ENCODE measurements around the gene LSAMP.

LSAMP gene

DNA sequence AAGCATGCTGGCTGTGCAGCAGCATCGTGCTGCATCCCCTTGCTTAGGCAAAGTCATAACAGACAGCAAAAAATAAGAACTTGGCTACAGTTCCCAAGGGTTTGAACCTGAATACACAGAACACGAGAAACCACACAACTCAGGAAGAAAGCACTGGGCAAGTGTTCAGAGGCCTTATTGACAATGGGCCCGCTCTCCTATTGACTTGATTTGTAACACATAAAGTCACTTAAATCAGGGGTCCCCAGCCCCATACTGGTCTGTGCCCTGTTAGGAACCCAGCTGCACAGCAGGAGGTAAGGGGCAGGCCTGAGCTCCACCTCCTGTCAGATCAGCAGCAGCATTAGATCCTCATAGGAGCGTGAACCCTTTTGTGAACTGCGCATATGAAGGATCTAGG is 145.1 kb downstream of the LSAMP start:
- H3K4me3 ChIP-seq (ENCODE audit: control insufficient read depth, low read depth, low read length) = no peak overlapping the region
- no peak for DNase-seq (ENCODE audit: low read depth)
- TF ChIP-seq, protein P1, sequence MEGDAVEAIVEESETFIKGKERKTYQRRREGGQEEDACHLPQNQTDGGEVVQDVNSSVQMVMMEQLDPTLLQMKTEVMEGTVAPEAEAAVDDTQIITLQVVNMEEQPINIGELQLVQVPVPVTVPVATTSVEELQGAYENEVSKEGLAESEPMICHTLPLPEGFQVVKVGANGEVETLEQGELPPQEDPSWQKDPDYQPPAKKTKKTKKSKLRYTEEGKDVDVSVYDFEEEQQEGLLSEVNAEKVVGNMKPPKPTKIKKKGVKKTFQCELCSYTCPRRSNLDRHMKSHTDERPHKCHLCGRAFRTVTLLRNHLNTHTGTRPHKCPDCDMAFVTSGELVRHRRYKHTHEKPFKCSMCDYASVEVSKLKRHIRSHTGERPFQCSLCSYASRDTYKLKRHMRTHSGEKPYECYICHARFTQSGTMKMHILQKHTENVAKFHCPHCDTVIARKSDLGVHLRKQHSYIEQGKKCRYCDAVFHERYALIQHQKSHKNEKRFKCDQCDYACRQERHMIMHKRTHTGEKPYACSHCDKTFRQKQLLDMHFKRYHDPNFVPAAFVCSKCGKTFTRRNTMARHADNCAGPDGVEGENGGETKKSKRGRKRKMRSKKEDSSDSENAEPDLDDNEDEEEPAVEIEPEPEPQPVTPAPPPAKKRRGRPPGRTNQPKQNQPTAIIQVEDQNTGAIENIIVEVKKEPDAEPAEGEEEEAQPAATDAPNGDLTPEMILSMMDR (IDR thresholded peaks at IDR 0.05; ENCODE audit: control insufficient read depth, insufficient read depth, low read depth, low read length, missing control alignments) = no peak

DNA sequence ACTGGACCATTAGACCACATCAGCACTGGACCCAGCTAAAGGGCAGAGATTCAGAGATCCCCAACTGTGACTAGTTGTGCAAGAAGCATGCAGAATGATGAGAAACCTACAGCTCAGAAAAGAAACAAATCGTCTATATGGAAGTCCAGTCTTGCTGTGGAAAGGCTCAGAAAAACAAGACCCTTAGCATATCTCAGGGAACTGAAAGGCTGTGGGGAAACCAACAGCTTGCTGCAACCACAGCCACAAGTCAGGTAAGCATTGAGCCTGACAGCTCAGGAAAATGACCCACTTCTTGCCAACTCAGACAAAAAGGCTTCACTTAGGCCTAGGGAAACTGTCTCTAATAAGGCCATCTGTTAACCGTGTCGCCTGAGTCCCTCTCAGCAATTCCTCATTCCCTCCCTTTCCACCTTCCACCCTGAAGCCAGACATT is 145.6 kb downstream of the LSAMP start:
- TF ChIP-seq, protein P1 (IDR thresholded peaks at IDR 0.05; ENCODE audit: control insufficient read depth, insufficient read depth, low read depth, low read length, missing control alignments) = no peak
- no peak overlapping the region for H3K4me3 ChIP-seq (ENCODE audit: control insufficient read depth, low read depth, low read length)
- DNase-seq (ENCODE audit: low read depth) = no peak

DNA sequence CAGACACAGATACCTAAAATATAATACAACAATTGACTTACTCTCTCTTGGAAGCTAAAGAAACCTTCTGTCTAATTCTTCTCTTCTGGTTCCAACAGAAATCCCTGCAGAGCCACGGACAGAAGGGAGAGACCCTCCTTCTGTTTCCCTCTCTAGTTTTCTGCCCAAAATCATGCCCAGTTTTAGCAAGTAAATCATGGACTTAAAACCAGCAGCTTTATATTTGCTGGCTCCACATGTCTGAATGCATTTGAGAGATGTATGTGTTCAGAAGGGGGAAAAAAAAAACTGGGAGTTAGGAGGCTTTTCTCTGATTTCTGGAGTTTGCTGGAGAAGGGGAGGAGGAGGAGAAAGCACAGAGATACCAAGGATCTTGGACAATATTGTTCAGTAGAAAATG is 147.1 kb downstream of the LSAMP start:
- H3K4me3 ChIP-seq (ENCODE audit: control insufficient read depth, low read depth, low read length) = no peak overlapping the region
- TF ChIP-seq, protein P1 (IDR thresholded peaks at IDR 0.05; ENCODE audit: control insufficient read depth, insufficient read depth, low read depth, low read length, missing control alignments) = no peak
- DNase-seq (ENCODE audit: low read depth) = no peak

DNA sequence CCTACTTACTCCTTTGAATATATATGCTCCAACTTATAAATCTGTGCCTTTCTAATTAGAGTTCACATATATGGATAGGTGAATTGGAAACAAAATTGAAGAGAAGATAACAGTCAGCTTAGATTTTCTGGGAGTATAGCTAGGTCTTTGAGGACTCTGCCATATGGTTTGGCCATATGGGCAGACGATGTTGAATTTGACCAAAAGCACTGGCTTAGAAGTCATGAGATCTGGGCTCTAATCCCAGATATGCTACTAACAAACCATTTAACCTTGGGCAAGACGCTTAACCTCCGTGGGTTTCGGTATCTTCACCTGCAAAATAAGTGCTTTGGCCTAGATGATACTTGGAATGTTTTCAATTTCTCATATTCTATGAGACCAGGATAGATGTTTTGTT is 154.1 kb downstream of the LSAMP start:
- TF ChIP-seq, protein P1 (IDR thresholded peaks at IDR 0.05; ENCODE audit: control insufficient read depth, insufficient read depth, low read depth, low read length, missing control alignments) = no peak
- DNase-seq (ENCODE audit: low read depth) = no peak
- H3K4me3 ChIP-seq (ENCODE audit: control insufficient read depth, low read depth, low read length) = no peak overlapping the region

DNA sequence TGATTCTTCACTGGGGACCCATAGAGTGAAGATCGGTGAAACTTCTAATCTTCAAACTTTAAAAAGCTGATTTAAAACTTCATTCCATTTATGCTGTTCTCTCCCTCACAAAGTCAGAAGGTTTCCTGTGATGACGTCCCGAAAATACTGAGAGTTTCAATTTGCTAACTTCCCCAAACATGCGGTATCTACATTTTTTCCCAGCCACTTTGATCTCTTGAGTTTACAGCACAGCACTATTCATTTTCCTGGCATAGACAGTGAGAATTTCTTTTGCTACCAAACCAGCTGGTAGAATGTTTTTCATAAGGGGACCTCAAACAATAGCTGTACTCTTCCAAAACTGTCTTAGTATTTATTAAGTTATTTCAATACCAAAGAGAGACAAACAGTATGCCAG is 156.8 kb downstream of the LSAMP start:
- TF ChIP-seq, protein P1 (IDR thresholded peaks at IDR 0.05; ENCODE audit: control insufficient read depth, insufficient read depth, low read depth, low read length, missing control alignments) = no peak
- no peak for DNase-seq (ENCODE audit: low read depth)
- no peak overlapping the region for H3K4me3 ChIP-seq (ENCODE audit: control insufficient read depth, low read depth, low read length)

DNA sequence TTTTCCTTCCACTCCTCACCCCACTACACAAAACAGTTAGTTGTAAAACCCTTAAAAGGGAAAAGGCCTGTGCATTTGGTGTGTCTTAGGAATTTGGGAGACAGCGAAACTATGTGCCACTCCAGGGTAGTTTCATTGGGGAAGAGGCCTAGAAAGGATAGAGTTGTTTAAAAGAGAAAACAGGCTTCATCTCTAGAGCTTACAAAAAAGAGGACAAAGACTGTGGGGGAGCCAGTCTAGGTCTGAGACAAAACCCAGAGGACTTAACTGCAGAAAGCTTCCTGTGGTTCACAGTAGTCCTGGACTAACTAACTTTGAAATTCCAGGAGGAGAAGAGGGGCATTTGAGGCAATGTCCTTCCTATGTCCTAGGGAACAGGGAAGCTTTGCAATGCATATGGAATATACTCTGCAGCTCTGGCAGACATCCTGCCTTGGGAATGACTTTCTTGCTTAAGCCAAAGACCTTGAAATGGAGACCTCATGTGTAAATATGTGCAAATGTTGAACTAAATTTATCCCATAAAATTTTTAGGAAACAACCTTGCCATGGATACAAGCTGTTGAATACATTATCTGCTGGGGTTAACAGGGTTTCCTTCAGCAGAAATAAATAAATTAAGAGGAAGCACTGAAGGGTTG is 159.4 kb downstream of the LSAMP start:
- H3K4me3 ChIP-seq (ENCODE audit: control insufficient read depth, low read depth, low read length) = no peak overlapping the region
- TF ChIP-seq, protein P1 (IDR thresholded peaks at IDR 0.05; ENCODE audit: control insufficient read depth, insufficient read depth, low read depth, low read length, missing control alignments) = no peak
- no peak for DNase-seq (ENCODE audit: low read depth)
